SK-N-SH (cell line): ENCODE measurements around the gene INPP5A.

Source experiments
- EZH2phosphoT487 ChIP-seq: fragments of 200-600 bp; sonication (generic); IDR thresholded peaks from 2 replicates; pipeline ENCODE4 v1.6.1; 2017; ENCODE audit warnings: low read depth, mixed run types, mild to moderate bottlenecking, antibody characterized with exemption, moderate library complexity, borderline replicate concordance
- GABPA ChIP-seq: IDR thresholded peaks from 2 replicates; pipeline ENCODE4 v1.4.0; 2012; ENCODE audit warnings: low read depth, mild to moderate bottlenecking
- NRF1 ChIP-seq: IDR thresholded peaks from 2 replicates; pipeline ENCODE4 v1.6.1; 2012; ENCODE audit warnings: low read depth, mild to moderate bottlenecking, low read length
- RCOR1 ChIP-seq: fragments of 150-350 bp; IDR thresholded peaks from 2 replicates; pipeline ENCODE4 v1.6.1; 2017; ENCODE audit warnings: antibody characterized with exemption, low read length
- TF ChIP-seq, protein P1 (sequence below): fragments of 200-600 bp; sonication (generic); IDR thresholded peaks from 2 replicates; pipeline ENCODE4 v1.6.1; 2017; ENCODE audit warnings: antibody characterized with exemption, mild to moderate bottlenecking, moderate library complexity

DNA sequence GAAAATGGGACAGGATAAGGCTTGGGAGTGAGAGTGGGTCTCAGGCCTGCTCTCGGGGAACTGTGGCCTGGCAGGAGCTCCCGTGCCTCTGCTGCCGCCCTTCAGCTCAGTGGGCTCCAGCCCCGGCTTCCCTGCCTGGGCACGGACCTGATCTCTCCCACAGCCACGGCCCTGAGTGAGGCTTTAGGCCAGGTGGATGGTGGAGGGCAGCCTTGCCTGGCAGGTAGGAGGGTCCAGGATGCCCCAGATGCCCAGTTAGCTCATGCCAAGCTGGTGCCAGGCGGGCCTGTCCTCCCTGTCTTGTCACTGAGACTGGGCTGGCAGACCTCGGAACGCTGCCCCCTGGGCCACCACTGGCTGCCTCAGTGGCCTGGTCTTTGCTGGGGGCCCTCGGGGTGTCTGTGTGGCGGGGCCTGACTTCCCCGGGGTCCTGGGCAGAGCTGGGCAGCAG lies 116.6 kb downstream of the INPP5A start:
- TF ChIP-seq, protein P1, sequence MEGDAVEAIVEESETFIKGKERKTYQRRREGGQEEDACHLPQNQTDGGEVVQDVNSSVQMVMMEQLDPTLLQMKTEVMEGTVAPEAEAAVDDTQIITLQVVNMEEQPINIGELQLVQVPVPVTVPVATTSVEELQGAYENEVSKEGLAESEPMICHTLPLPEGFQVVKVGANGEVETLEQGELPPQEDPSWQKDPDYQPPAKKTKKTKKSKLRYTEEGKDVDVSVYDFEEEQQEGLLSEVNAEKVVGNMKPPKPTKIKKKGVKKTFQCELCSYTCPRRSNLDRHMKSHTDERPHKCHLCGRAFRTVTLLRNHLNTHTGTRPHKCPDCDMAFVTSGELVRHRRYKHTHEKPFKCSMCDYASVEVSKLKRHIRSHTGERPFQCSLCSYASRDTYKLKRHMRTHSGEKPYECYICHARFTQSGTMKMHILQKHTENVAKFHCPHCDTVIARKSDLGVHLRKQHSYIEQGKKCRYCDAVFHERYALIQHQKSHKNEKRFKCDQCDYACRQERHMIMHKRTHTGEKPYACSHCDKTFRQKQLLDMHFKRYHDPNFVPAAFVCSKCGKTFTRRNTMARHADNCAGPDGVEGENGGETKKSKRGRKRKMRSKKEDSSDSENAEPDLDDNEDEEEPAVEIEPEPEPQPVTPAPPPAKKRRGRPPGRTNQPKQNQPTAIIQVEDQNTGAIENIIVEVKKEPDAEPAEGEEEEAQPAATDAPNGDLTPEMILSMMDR, result no peak
- no peak for TF ChIP-seq NRF1
- TF ChIP-seq RCOR1, result no peak
- no peak for TF ChIP-seq GABPA
- TF ChIP-seq EZH2phosphoT487, result no peak
